Measurements from ENCODE around the gene DENND5B. TPM values are rescaled to one million over a fixed set of nuclear protein-coding genes. Genes with fewer than 3 reads are reported as not detected.

Gene DENND5B
- polyA plus RNA-seq, 2 of the 4 experiments (the other 2 are of a cell fraction): 15.5 to 55.2 TPM

- H3K4me3 ChIP-seq: no peak overlapping the region
- CTCF ChIA-PET: interaction anchor here (1.4 kb wide), 1 partner anchor 96 kb away, joined by 3 read pairs; no protein-coding TSS in a partner anchor
- no peak for DNase-seq (ENCODE audit: low read depth in 1 of 2, low spot score in 1 of 2)
- H3K4me1 ChIP-seq: peaks cover 63% of the 10 kb centered on the region
- H3K27ac ChIP-seq: peak overlapping the region; percentile 73 to 94
- 0 out of 3 replicates have a peak, but pooled peaks cover under 1% of the 10 kb centered on the region for H3K9me3 ChIP-seq
- POLR2A ChIA-PET: interaction anchor here (0.6 kb wide), 1 partner anchor 416 kb away, joined by 3 read pairs; no protein-coding TSS in a partner anchor
- no peak for TF ChIP-seq HMGXB4 (CRISPR knock-in tag; IDR thresholded peaks at IDR 0.05; ENCODE audit: borderline replicate concordance)
- TF ChIP-seq HOXB5 (CRISPR knock-in tag; IDR thresholded peaks at IDR 0.05): no peak
- no peak for TF ChIP-seq RAD21 (conservative IDR thresholded peaks at IDR 0.05 in 1 of 2, IDR thresholded peaks at IDR 0.05 in 1 of 2)
- no peak for TF ChIP-seq ZC3H11A (IDR thresholded peaks at IDR 0.05)
- TF ChIP-seq POLR2A (IDR thresholded peaks at IDR 0.05; ENCODE audit: low read length): no peak
- no peak for TF ChIP-seq NPAS2 (CRISPR knock-in tag; IDR thresholded peaks at IDR 0.05; ENCODE audit: borderline replicate concordance)
- TF ChIP-seq CBX2 (IDR thresholded peaks at IDR 0.05; ENCODE audit: borderline replicate concordance, low read depth): no peak
- TF ChIP-seq JUN (IDR thresholded peaks at IDR 0.05): no peak
- no peak for TF ChIP-seq ELK1 (IDR thresholded peaks at IDR 0.05; ENCODE audit: low read depth, low read length)
- TF ChIP-seq TFCP2L1 (CRISPR knock-in tag; IDR thresholded peaks at IDR 0.05): no peak
- no peak for TF ChIP-seq ESRRA (IDR thresholded peaks at IDR 0.05; ENCODE audit: borderline replicate concordance, low read length)
- TF ChIP-seq CHD2 (IDR thresholded peaks at IDR 0.05; ENCODE audit: low read length, partially characterized antibody): no peak
- no peak for TF ChIP-seq FOSL2 (IDR thresholded peaks at IDR 0.05)
- TF ChIP-seq FOSL2 (CRISPR knock-in tag; IDR thresholded peaks at IDR 0.05): no peak
- ATAC-seq: no peak
- peak overlapping the region; percentile 95 for H3K4me2 ChIP-seq
- WGBS (ENCODE audit: missing lambda C conversion rate): 86% methylated on average over 2 of the region's 2 CpGs
- peak; percentile 68 for FAIRE-seq
Observed at GRCh38 chr12:31499567-31499966, 91.4 kb downstream of the DENND5B start.

GRCh38 chr12:31498424-31498823, 92.5 kb downstream of the DENND5B start:
- no peak for TF ChIP-seq HEYL (CRISPR knock-in tag; IDR thresholded peaks at IDR 0.05)
- TF ChIP-seq FOSL2 (IDR thresholded peaks at IDR 0.05): no peak
- TF ChIP-seq FOSL2 (CRISPR knock-in tag; IDR thresholded peaks at IDR 0.05): no peak
- TF ChIP-seq PHF8 (IDR thresholded peaks at IDR 0.05; ENCODE audit: borderline replicate concordance, low read depth): no peak
- no peak for TF ChIP-seq HMGXB4 (CRISPR knock-in tag; IDR thresholded peaks at IDR 0.05; ENCODE audit: borderline replicate concordance)
- no peak for TF ChIP-seq ZC3H11A (IDR thresholded peaks at IDR 0.05)
- TF ChIP-seq ZFP36 (IDR thresholded peaks at IDR 0.05; ENCODE audit: borderline replicate concordance, partially characterized antibody): no peak
- TF ChIP-seq MAX (IDR thresholded peaks at IDR 0.05): peak; percentile 23; the same call in 1 of the 2 replicates
- no peak for TF ChIP-seq PBX3 (IDR thresholded peaks at IDR 0.05)
- TF ChIP-seq RFX5 (IDR thresholded peaks at IDR 0.05): no peak
- ChIA-PET POLR2A (no interaction called here), CTCF (interaction anchor here (0.8 to 1.5 kb wide), 3 partner anchors 10 to 95 kb away, joined by 3 to 4 read pairs (median 3); no protein-coding TSS in a partner anchor)
- no peak for FAIRE-seq
- no peaks in the 10 kb centered on the region for H3K9me3 ChIP-seq
- peak overlapping the region; percentile 95 for H3K4me2 ChIP-seq
- WGBS (ENCODE audit: missing lambda C conversion rate): 48% methylated on average over 4 of the region's 4 CpGs
- peak overlapping the region; percentile 73 to 94 for H3K27ac ChIP-seq
- DNase-seq (ENCODE audit: low read depth in 1 of 2, low spot score in 1 of 2): no peak
- H3K4me3 ChIP-seq: no peak overlapping the region
- ATAC-seq: peak in 1 of 2 experiments; percentile 67; a peak in 3 of 6 replicates
- H3K4me1 ChIP-seq: peaks cover 64% of the 10 kb centered on the region

Measured in A549 (cell line).